NT2/D1 (cell line): Measurements from ENCODE around the gene HOPX.

Experiments
- DNase-seq: peaks from one replicate; pipeline ENCODE4 v3.0.0-alpha.2; 2011; ENCODE audit warnings: low read depth, low spot score
- H3K27me3 ChIP-seq: 2 replicates; pipeline ENCODE4 v1.6.0; 2011; ENCODE audit warnings: mild to moderate bottlenecking; ENCODE audit not compliant: insufficient read length, insufficient read depth
- H3K36me3 ChIP-seq: 2 replicates; pipeline ENCODE4 v1.6.1; 2011; ENCODE audit warnings: mild to moderate bottlenecking, low read length, mixed read lengths; ENCODE audit not compliant: insufficient read depth, insufficient read length
- H3K4me1 ChIP-seq: 2 replicates; pipeline ENCODE4 v1.5.1; 2011; ENCODE audit not compliant: insufficient read depth, insufficient read length
- H3K4me3 ChIP-seq: 2 replicates; pipeline ENCODE4 v1.5.1; 2011; ENCODE audit warnings: low read depth; ENCODE audit not compliant: insufficient read length
- H3K9ac ChIP-seq: 2 replicates; pipeline ENCODE4 v1.6.0; 2011; ENCODE audit warnings: low read depth; ENCODE audit not compliant: insufficient read length
- H3K9me3 ChIP-seq: 2 replicates; pipeline ENCODE4 v1.5.1; 2011; ENCODE audit warnings: mild to moderate bottlenecking, low read length; ENCODE audit not compliant: insufficient read depth
- SUZ12 ChIP-seq: IDR thresholded peaks from 2 replicates; pipeline ENCODE4 v1.6.1; 2011; ENCODE audit not compliant: insufficient read length, insufficient read depth; ENCODE audit errors: extremely low read depth
- YY1 ChIP-seq: IDR thresholded peaks from 2 replicates; pipeline ENCODE4 v1.6.1; 2011; ENCODE audit not compliant: insufficient read length, insufficient read depth
- ZNF274 ChIP-seq: IDR thresholded peaks from 2 replicates; pipeline ENCODE4 v1.6.1; 2011; ENCODE audit warnings: mild to moderate bottlenecking, low read depth, low read length

HOPX gene

DNA sequence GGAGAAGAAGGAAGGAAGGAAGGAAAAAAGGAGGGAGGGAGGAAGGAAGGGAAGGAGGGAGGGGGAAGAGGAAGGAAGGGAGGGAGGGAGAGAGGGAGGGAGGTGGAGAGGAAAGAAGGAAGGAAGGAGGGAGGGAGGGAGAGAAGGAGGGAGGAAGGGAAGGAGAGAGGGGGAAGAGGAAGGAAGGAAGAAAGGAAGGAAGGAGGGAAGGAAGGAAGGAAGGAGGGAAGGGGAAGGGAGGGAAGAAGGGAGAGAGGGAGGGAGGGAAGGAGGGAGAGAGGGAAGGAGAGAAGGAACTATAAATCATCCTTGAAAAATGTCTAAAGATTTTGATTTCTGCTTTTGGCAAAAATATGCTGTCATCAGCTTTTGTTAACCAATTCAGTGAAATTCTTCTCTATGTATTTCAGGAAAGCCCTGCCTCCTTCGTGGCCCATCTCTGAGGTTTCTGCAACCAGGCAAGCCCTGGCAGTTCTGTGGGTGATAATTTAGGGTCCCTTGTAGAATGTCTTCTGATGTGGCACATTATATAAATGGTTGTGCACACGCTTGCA, 7.1 kb upstream of the HOPX start:
- Histone ChIP-seq H3K4me1 (no peaks in the 10 kb centered on the region), H3K9ac (no peak overlapping the region), H3K9me3 (no peaks in the 10 kb centered on the region), H3K27me3 (peaks cover 6% of the 10 kb centered on the region), H3K4me3 (no peak overlapping the region), H3K36me3 (no peaks in the 10 kb centered on the region)
- no peak for DNase-seq
- TF ChIP-seq ZNF274 (no peak), YY1 (no peak), SUZ12 (no peak)

DNA sequence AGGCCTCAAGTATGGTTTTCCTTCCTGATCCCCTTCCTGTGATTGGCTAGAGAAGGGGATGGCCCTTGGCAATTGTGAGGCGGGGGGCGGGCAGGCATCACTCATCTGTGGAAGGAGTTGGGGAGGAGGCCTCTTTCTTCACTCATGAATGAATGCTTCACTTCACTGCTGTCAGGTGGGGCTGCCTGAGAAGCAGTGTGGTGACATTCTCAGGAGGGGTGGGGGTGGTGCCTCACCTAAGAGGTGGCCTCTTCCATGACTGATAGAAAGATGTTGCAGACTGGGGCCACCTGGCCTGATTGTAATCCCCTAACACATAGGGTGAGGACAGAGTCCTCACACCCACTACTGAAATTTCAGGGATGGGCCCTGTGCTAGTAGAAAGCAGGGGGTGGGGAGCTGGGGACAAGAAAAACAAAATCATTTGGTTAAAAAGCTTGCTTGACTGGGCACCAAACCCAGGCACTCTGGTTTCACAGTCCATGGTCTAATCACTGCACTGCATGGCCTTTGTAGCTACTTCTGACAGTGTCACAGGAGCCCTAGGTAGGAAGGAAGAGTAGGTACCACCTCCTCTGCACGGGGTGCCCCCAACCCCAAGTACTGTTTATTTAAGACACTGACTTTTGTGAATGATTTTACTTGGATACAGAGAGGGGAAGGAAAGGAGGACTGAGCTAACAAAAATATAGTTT, 5.6 kb upstream of the HOPX start:
- Histone ChIP-seq H3K9ac (no peak overlapping the region), H3K36me3 (no peaks in the 10 kb centered on the region), H3K9me3 (no peaks in the 10 kb centered on the region), H3K4me1 (no peaks in the 10 kb centered on the region), H3K4me3 (no peak overlapping the region), H3K27me3 (peaks cover 6% of the 10 kb centered on the region)
- DNase-seq: no peak
- no peak for TF ChIP-seq YY1
- TF ChIP-seq ZNF274: no peak
- no peak for TF ChIP-seq SUZ12

GRCh38 chr4:56684320-56685050, 3.4 kb upstream of the HOPX start:
- TF ChIP-seq SUZ12: no peak
- no peak for TF ChIP-seq ZNF274
- TF ChIP-seq YY1: no peak

GRCh38 chr4:56683455-56683854, 2.4 kb upstream of the HOPX start:
- Histone ChIP-seq H3K9me3 (no peaks in the 10 kb centered on the region), H3K4me1 (no peaks in the 10 kb centered on the region), H3K9ac (no peak overlapping the region), H3K36me3 (no peaks in the 10 kb centered on the region), H3K4me3 (no peak overlapping the region), H3K27me3 (peaks cover 6% of the 10 kb centered on the region)
- DNase-seq: no peak
- TF ChIP-seq SUZ12: no peak
- TF ChIP-seq ZNF274: no peak
- no peak for TF ChIP-seq YY1

More at GRCh38 chr4:56684320-56685050, 3.4 kb upstream of the HOPX start:
- H3K36me3 ChIP-seq: no peaks in the 10 kb centered on the region
- no peaks in the 10 kb centered on the region for H3K9me3 ChIP-seq
- H3K27me3 ChIP-seq: peaks cover 6% of the 10 kb centered on the region
- no peaks in the 10 kb centered on the region for H3K4me1 ChIP-seq
- H3K9ac ChIP-seq: no peak overlapping the region
- H3K4me3 ChIP-seq: no peak overlapping the region
- DNase-seq: no peak

- H3K4me3 ChIP-seq: no peak overlapping the region
- H3K4me1 ChIP-seq: no peaks in the 10 kb centered on the region
- H3K9ac ChIP-seq: no peak overlapping the region
- no peak for TF ChIP-seq SUZ12
- no peak for TF ChIP-seq YY1
- no peak for TF ChIP-seq ZNF274
- no peak for DNase-seq
- H3K36me3 ChIP-seq: no peaks in the 10 kb centered on the region
- no peaks in the 10 kb centered on the region for H3K9me3 ChIP-seq
- no peaks in the 10 kb centered on the region for H3K27me3 ChIP-seq
Observed at GRCh38 chr4:56681853-56682525, 893 bp upstream of the HOPX start.

- Histone ChIP-seq H3K27me3 (no peaks in the 10 kb centered on the region), H3K36me3 (no peaks in the 10 kb centered on the region), H3K4me3 (no peak overlapping the region), H3K9me3 (no peaks in the 10 kb centered on the region; the same call in 1 of the 2 replicates), H3K9ac (no peak overlapping the region), H3K4me1 (no peaks in the 10 kb centered on the region)
- DNase-seq: no peak
- no peak for TF ChIP-seq SUZ12
- TF ChIP-seq ZNF274: no peak
- TF ChIP-seq YY1: no peak
Observed at GRCh38 chr4:56680266-56680665, 830 bp downstream of the HOPX start.

- H3K4me1 ChIP-seq: no peaks in the 10 kb centered on the region
- no peaks in the 10 kb centered on the region for H3K36me3 ChIP-seq
- no peak overlapping the region for H3K9ac ChIP-seq
- no peak overlapping the region for H3K4me3 ChIP-seq
- TF ChIP-seq SUZ12 (no peak), ZNF274 (no peak), YY1 (no peak)
- no peaks in the 10 kb centered on the region for H3K27me3 ChIP-seq
- no peaks in the 10 kb centered on the region; the same call in 1 of the 2 replicates for H3K9me3 ChIP-seq
- DNase-seq: no peak
Observed at GRCh38 chr4:56677711-56678110, 3.4 kb downstream of the HOPX start.
